Dendritic cell treated with granulocyte-macrophage colony-stimulating factor and Interleukin-4, amounts not matched to agents 40 ng/mL and 50 ng/mL, for 4 days (primary cell): Measurements from ENCODE around the gene DICER1.
"Not testable (repeated sequence)": the region's sequence is repeated elsewhere in the genome, so short reads cannot be mapped to it uniquely, and the experiment has no call there.

Experiments used
- H3K27ac Mint-ChIP-seq: one replicate; pipeline ENCODE4 v1.8.0; 2022; ENCODE audit warnings: mild to moderate bottlenecking, mixed read lengths
- H3K27me3 Mint-ChIP-seq: one replicate; pipeline ENCODE4 v1.8.0; 2022; ENCODE audit warnings: mild to moderate bottlenecking, mixed read lengths
- H3K36me3 Mint-ChIP-seq: one replicate; pipeline ENCODE4 v1.8.0; 2022; ENCODE audit warnings: low read depth, mixed read lengths
- H3K4me1 Mint-ChIP-seq: one replicate; pipeline ENCODE4 v1.8.0; 2022; ENCODE audit warnings: low read depth, mixed read lengths
- H3K4me3 Mint-ChIP-seq: one replicate; pipeline ENCODE4 v1.8.0; 2022; ENCODE audit warnings: mild to moderate bottlenecking, moderate library complexity, mixed read lengths
- H3K9me3 Mint-ChIP-seq: one replicate; pipeline ENCODE4 v1.8.0; 2022; ENCODE audit warnings: mixed read lengths
- intact Hi-C: fragments of 100-400 bp; cut with micrococcal nuclease; formaldehyde crosslinking; loops from one replicate; pipeline ENCODE4 v1.15.0; 2022

DICER1 gene

DNA sequence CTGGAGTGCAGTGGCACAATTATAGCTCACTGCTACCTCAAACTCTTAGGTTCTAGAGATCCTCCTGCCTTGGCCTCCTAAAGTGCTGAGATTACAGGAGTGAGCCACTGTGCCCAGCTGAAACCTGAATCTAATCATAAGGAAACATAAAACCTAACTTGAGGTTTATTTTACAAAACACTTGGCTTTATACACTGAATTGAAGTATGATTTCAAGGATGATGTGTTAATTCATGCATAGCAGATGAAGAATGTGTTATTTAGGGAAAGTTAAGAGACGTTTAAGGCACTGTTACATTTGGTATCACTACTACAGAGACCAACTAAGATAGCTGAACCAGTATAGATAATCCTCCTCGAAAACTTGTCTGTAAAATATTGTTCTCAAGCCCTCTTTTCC, 6.4 kb downstream of the DICER1 start:
- no peak overlapping the region for H3K27ac Mint-ChIP-seq
- intact Hi-C loops = loop anchor here (5.0 to 10.0 kb wide), 3 partner anchors 46 to 1354 kb away; partner anchors contain the start of genes CLMN and PAPOLA
- H3K4me3 Mint-ChIP-seq = no peak overlapping the region
- no peaks in the 10 kb centered on the region for H3K27me3 Mint-ChIP-seq
- peaks cover 88% of the 10 kb centered on the region for H3K4me1 Mint-ChIP-seq
- no peaks in the 10 kb centered on the region for H3K9me3 Mint-ChIP-seq
- peaks cover 11% of the 10 kb centered on the region for H3K36me3 Mint-ChIP-seq

DNA sequence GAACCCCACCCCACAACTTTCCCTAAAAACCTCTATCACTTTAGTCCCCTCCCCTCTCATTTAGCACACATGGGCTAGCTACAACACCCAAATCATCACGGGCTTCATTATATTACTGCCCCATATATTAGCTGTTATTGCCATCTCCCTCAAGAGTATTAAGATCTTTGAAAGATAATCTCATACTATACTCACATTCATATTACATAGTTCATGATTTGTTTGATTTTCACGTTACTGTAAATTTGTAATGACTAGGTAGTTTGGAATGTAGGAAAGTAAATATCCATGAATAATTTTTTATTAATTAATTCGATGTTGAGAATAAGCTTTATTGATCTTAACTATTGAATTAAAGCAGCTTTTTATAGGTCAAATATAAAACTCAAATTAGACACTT, 7.9 kb downstream of the DICER1 start:
- Mint-ChIP-seq H3K27me3 (no peaks in the 10 kb centered on the region), H3K4me3 (no peak overlapping the region), H3K4me1 (peaks cover 85% of the 10 kb centered on the region), H3K9me3 (peaks cover 10% of the 10 kb centered on the region), H3K36me3 (peaks cover 22% of the 10 kb centered on the region), H3K27ac (no peak overlapping the region)
- intact Hi-C loops = no loop called here

GRCh38 chr14:95147597-95147996, 9.7 kb downstream of the DICER1 start:
- Mint-ChIP-seq H3K9me3 (peaks cover 11% of the 10 kb centered on the region), H3K4me1 (peaks cover 79% of the 10 kb centered on the region), H3K36me3 (peaks cover 22% of the 10 kb centered on the region), H3K27ac (no peak overlapping the region), H3K27me3 (no peaks in the 10 kb centered on the region), H3K4me3 (no peak overlapping the region)
- intact Hi-C loops = no loop called here

DNA sequence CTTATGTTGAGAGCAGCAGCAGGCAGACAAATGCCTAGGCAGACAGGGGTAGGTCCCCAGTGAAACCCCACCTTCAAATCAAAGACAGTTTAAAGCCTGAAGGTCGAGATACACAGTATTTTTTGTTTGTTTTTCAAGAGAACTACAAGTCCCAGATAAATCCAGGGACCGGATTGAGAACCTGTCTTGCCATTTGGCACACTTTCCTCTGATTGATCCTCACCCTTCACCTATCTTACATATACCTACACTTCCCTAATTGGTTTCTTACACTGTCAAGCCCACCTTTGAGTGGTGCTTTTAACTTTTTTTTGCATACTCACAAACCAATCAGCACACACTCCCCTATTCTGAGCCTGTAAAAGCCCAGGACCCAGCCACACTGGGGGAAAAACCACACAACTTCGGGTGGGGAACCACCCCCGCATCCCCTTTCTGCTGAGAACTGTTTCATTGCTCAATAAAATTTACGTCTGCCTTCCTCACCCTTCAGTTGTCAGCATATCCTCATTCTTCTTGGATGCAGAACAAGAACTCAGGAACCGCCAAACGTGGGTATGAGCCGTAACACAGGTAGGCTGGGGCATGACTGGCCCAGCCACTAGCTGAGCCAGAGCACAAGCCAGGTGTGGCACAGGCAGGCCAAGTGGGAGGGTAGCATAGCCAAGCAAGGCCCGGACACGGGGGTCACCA, 11.1 kb downstream of the DICER1 start:
- Mint-ChIP-seq H3K4me1 (peaks cover 74% of the 10 kb centered on the region), H3K9me3 (peaks cover 11% of the 10 kb centered on the region), H3K36me3 (peaks cover 22% of the 10 kb centered on the region), H3K27ac (peak overlapping the region; percentile 69), H3K4me3 (no peak overlapping the region), H3K27me3 (no peaks in the 10 kb centered on the region)
- intact Hi-C loops = no loop called here

DNA sequence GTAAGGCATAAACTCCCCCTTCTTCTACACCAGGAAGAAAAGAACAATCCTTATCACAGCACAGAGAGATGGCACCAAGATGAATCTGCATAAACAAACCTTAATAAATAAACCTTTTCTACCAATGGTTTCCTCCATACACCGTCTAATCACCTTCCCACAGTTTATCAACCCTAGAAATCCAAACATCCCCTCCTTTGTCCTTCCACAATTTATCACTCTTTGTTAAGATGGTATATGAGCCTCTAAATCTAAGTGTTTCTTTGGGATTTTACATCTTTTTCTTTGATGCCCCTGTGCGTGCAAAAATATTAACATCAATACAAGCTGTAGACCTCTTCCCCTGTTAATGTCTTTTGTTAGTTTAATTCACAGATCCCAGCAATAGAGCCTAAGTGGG, 12.5 kb downstream of the DICER1 start:
- H3K4me1 Mint-ChIP-seq = peaks cover 70% of the 10 kb centered on the region
- H3K27ac Mint-ChIP-seq = peak overlapping the region; percentile 70
- intact Hi-C loops = loop anchor here (5.0 kb wide), 1 partner anchor 42 kb away; no protein-coding TSS in a partner anchor
- H3K27me3 Mint-ChIP-seq = no peaks in the 10 kb centered on the region
- peaks cover 22% of the 10 kb centered on the region for H3K36me3 Mint-ChIP-seq
- H3K4me3 Mint-ChIP-seq = no peak overlapping the region
- peaks cover 11% of the 10 kb centered on the region for H3K9me3 Mint-ChIP-seq

DNA sequence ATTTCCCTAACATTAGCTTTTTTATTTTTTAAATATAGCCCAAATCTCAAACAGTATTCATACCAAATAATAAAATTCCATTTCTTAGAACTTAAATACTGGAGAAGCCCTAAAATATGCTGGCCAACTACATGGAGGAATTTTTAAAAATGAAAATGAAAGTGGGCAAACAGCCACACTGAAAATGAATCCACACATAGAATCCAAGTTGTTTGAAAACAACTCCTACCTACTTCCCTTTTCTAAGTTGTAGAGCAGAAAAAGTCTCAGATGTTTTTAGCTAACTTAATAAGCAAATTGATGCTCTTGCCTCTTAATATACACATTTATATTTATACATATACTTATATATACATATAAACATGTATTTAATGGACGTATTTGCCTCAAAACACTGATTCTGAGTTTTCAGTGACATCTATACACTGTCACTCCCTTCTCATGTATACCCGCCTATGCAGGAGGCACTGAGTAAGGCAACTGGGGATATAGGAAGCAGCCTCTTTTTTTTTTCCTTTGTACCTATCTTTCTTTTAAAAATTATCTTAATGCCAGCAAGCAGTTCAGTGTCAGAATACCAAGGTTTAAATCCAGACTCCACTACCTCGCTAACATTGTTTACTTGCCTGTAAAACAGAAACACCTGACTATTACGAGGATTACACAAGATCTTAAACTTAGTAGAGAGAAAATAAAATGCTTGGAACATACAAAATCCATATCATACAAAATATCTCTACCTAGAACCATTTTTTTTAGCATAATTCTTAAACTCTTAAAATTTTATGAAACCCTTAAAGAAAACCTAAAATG, 13.3 kb downstream of the DICER1 start:
- H3K9me3 Mint-ChIP-seq = peaks cover 11% of the 10 kb centered on the region
- intact Hi-C loops = loop anchor here (2.0 to 5.0 kb wide), 2 partner anchors 13 to 43 kb away; partner anchors contain the start of gene DICER1
- H3K4me3 Mint-ChIP-seq = peak overlapping the region; percentile 42
- H3K27ac Mint-ChIP-seq = peak overlapping the region; percentile 70
- peaks cover 62% of the 10 kb centered on the region for H3K4me1 Mint-ChIP-seq
- H3K27me3 Mint-ChIP-seq = no peaks in the 10 kb centered on the region
- peaks cover 27% of the 10 kb centered on the region for H3K36me3 Mint-ChIP-seq

DNA sequence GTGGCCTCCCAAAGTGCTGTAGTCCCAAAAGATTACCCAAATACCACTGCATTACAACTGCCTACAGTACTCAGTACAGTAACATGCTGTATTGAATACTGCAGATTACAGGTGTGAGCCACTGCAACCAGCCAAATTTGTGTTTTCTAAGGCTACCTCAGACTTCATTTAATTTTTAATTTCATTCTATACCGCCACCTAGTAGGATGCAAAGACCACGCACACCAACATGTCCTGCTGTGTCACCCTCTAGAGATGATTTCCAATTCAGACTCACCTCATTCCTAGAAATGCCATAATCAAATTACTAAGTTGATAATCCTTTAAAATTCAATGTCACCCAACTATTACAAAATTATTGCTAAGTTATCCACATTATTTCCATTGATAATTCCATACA, 15.1 kb downstream of the DICER1 start:
- Mint-ChIP-seq H3K27me3 (no peaks in the 10 kb centered on the region), H3K36me3 (peaks cover 42% of the 10 kb centered on the region), H3K4me3 (no peak overlapping the region), H3K27ac (no peak overlapping the region), H3K4me1 (peaks cover 46% of the 10 kb centered on the region), H3K9me3 (peaks cover 14% of the 10 kb centered on the region)
- intact Hi-C loops = loop anchor here (2.0 to 5.0 kb wide), 2 partner anchors 15 to 45 kb away; partner anchors contain the start of gene DICER1

DNA sequence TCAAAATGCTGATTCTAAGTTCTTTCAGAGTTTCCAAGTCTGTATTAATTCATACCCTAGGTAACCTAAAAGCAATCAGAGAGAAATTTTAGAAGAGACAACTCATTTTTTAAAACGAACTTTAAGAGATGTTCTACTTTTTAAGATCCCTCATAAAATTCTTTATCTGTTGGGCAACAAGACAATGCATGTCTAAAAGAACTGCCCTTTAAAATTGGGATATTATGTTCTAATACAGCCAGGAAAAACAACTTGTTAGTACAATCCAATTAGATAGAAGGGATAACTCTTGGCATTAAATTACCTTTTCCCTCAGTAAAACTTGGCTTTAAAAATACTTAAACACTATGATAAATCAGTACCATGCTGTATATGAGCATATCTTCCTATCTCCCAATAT, 15.6 kb downstream of the DICER1 start:
- intact Hi-C loops = loop anchor here (2.0 to 5.0 kb wide), 2 partner anchors 15 to 46 kb away; partner anchors contain the start of gene DICER1
- no peak overlapping the region for H3K27ac Mint-ChIP-seq
- H3K4me1 Mint-ChIP-seq = peaks cover 45% of the 10 kb centered on the region
- H3K9me3 Mint-ChIP-seq = peaks cover 20% of the 10 kb centered on the region
- H3K4me3 Mint-ChIP-seq = no peak overlapping the region
- H3K36me3 Mint-ChIP-seq = peaks cover 43% of the 10 kb centered on the region
- no peaks in the 10 kb centered on the region for H3K27me3 Mint-ChIP-seq

DNA sequence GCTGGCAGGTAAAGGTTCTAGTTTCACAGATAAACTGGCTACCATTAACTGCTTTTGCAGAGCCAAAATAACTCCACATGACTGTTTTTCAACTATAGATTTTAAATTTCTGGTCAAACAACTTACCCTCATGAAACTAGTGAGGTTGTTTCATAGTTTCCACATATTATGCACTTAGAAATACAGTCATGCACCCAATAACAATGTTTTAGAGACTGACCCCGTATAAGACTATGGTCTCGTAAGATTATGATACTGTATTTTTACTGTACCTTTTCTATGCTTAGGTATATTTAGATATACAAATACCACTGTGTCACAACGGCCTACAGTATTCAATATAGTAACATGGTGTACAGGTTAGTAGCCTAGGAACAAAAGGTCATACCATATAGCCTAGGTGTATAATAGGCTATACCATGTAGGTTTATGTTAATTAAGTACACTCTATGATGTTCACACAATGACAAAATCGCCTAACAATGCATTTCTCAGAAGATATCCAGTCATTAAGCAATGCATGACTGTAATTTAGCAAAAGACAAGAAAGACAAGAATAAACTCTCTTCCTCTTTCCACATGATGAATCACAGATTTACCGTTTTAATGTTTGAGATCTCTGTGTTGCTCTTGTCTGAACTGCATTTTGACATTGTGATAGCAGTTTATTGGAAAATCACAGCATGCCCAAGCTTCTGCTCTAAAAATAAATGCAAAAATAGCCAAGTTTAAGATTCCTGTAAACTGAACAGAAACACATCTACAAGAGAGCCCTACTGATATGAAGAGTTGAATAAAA, 17.1 kb downstream of the DICER1 start:
- peaks cover 39% of the 10 kb centered on the region for H3K36me3 Mint-ChIP-seq
- peaks cover 37% of the 10 kb centered on the region for H3K4me1 Mint-ChIP-seq
- intact Hi-C loops = loop anchor here (5.0 kb wide), 1 partner anchor 47 kb away; no protein-coding TSS in a partner anchor
- no peak overlapping the region for H3K4me3 Mint-ChIP-seq
- H3K9me3 Mint-ChIP-seq = peaks cover 20% of the 10 kb centered on the region
- peak overlapping the region; percentile 62 for H3K27ac Mint-ChIP-seq
- no peaks in the 10 kb centered on the region for H3K27me3 Mint-ChIP-seq

GRCh38 chr14:95138876-95139275, 18.5 kb downstream of the DICER1 start:
- peaks cover 12% of the 10 kb centered on the region for H3K9me3 Mint-ChIP-seq
- no peak overlapping the region for H3K27ac Mint-ChIP-seq
- no peak overlapping the region for H3K4me3 Mint-ChIP-seq
- peaks cover 40% of the 10 kb centered on the region for H3K4me1 Mint-ChIP-seq
- no peaks in the 10 kb centered on the region for H3K27me3 Mint-ChIP-seq
- peaks cover 39% of the 10 kb centered on the region for H3K36me3 Mint-ChIP-seq
- intact Hi-C loops = no loop called here

- H3K27me3 Mint-ChIP-seq, intact Hi-C loops, H3K4me3 Mint-ChIP-seq, H3K27ac Mint-ChIP-seq: not testable (repeated sequence)
- Mint-ChIP-seq H3K9me3 (peaks cover 12% of the 10 kb centered on the region), H3K4me1 (peaks cover 39% of the 10 kb centered on the region), H3K36me3 (peaks cover 40% of the 10 kb centered on the region)
Measured at GRCh38 chr14:95138455-95138854, 18.9 kb downstream of the DICER1 start.

- Mint-ChIP-seq H3K4me3 (no peak overlapping the region), H3K4me1 (peaks cover 32% of the 10 kb centered on the region), H3K36me3 (peaks cover 46% of the 10 kb centered on the region), H3K9me3 (peaks cover 12% of the 10 kb centered on the region), H3K27me3 (no peaks in the 10 kb centered on the region), H3K27ac (peak overlapping the region; percentile 60)
- intact Hi-C loops = no loop called here
Measured at GRCh38 chr14:95137804-95138167, 19.5 kb downstream of the DICER1 start.

- peaks cover 51% of the 10 kb centered on the region for H3K36me3 Mint-ChIP-seq
- intact Hi-C loops = no loop called here
- H3K4me1 Mint-ChIP-seq = peaks cover 27% of the 10 kb centered on the region
- H3K4me3 Mint-ChIP-seq = no peak overlapping the region
- H3K27me3 Mint-ChIP-seq = no peaks in the 10 kb centered on the region
- H3K9me3 Mint-ChIP-seq = peaks cover 12% of the 10 kb centered on the region
- peak overlapping the region; percentile 60 for H3K27ac Mint-ChIP-seq
Measured at GRCh38 chr14:95137164-95137803, 20.0 kb downstream of the DICER1 start.
